PFSK-1 (cell line): ENCODE measurements around the gene RHOC.

Source experiments
- POLR2AphosphoS5 ChIP-seq: IDR thresholded peaks from 2 replicates; pipeline ENCODE4 v1.6.1; 2012; ENCODE audit warnings: low read depth, mild to moderate bottlenecking, control low read depth, low read length, moderate library complexity
- REST ChIP-seq, 2 experiments: IDR thresholded peaks; 2 replicates each; pipeline versions ENCODE4 v1.6.1 to v1.8.0; 2011 to 2012; ENCODE audit warnings: low read depth in 2 of 2, low read length in 2 of 2, control low read depth in 1 of 2, inconsistent platforms in 1 of 2, mild to moderate bottlenecking in 1 of 2, moderate library complexity in 1 of 2; ENCODE audit not compliant: insufficient read depth in 1 of 2

GRCh38 chr1:112718691-112719418 is 11.9 kb upstream of the RHOC start:
- TF ChIP-seq POLR2AphosphoS5, result no peak
- TF ChIP-seq REST (IDR thresholded peaks at IDR 0.05; ENCODE audit: insufficient read depth in 1 of 2, low read depth in 2 of 2, low read length in 2 of 2), result no peak
